ENCODE data around the gene MYOC.

- TF ChIP-seq CTCF (IDR thresholded peaks at IDR 0.05; ENCODE audit: low read depth, low read length) (no peak), EZH2phosphoT487 (IDR thresholded peaks at IDR 0.05; ENCODE audit: low read depth) (no peak)
Measured at GRCh38 chr1:171683870-171684269, 31.4 kb upstream of the MYOC start.
